GM20431 (cell line): ENCODE results near the gene UBE2S.

ENCODE experiments used
- in situ Hi-C: fragments of 300-500 bp; cut with MseI, MboI; formaldehyde crosslinking; loops from one replicate; pipeline ENCODE4 v1.15.0; 2020; ENCODE audit warnings: low sequenced_read_pairs; ENCODE audit not compliant: unreplicated experiment

Gene UBE2S

GRCh38 chr19:55368701-55369563 lies 38.7 kb downstream of the UBE2S start:
- in situ Hi-C loops, result no loop called here

- in situ Hi-C loops, result no loop called here
These were observed 39.5 kb downstream of the UBE2S start for GRCh38 chr19:55368106-55368505.

GRCh38 chr19:55366790-55367189 lies 40.8 kb downstream of the UBE2S start:
- in situ Hi-C loops, result no loop called here

GRCh38 chr19:55365964-55366363 lies 41.6 kb downstream of the UBE2S start:
- in situ Hi-C loops, result no loop called here

GRCh38 chr19:55365245-55365644 lies 42.3 kb downstream of the UBE2S start:
- in situ Hi-C loops, result no loop called here

GRCh38 chr19:55362990-55363716 lies 44.4 kb downstream of the UBE2S start, which contains the start of gene GARIN5B:
Gene GARIN5B (minus strand): TSS chr19:55363260. CDS start chr19:55363066, 194 bp downstream.
- in situ Hi-C loops, result no loop called here

GRCh38 chr19:55362174-55362989 lies 45.2 kb downstream of the UBE2S start:
- in situ Hi-C loops, result no loop called here

- in situ Hi-C loops, result no loop called here
These were observed 46.7 kb downstream of the UBE2S start for GRCh38 chr19:55360902-55361301.

GRCh38 chr19:55358943-55359908 lies 48.4 kb downstream of the UBE2S start:
- in situ Hi-C loops, result no loop called here

- in situ Hi-C loops, result no loop called here
These were observed 49.1 kb downstream of the UBE2S start for GRCh38 chr19:55358493-55358892.

GRCh38 chr19:55355213-55355821 lies 52.3 kb downstream of the UBE2S start:
- in situ Hi-C loops, result no loop called here

- in situ Hi-C loops, result no loop called here
These were observed 52.8 kb downstream of the UBE2S start, which contains the start of gene COX6B2 for GRCh38 chr19:55354698-55355212. Gene COX6B2 (minus strand): TSS chr19:55354719. CDS start chr19:55354521, 198 bp downstream.

- in situ Hi-C loops, result no loop called here
These were observed 53.5 kb downstream of the UBE2S start for GRCh38 chr19:55353803-55354697.

GRCh38 chr19:55353356-55353802 lies 54.2 kb downstream of the UBE2S start:
- in situ Hi-C loops, result no loop called here

- in situ Hi-C loops, result no loop called here
These were observed 54.9 kb downstream of the UBE2S start for GRCh38 chr19:55352549-55353145.

- in situ Hi-C loops, result no loop called here
These were observed 55.5 kb downstream of the UBE2S start for GRCh38 chr19:55352040-55352439.
